Peyer's patch (tissue), 4 donors: Measurements from ENCODE around the gene RGS19.

Experiments
- POLR2A ChIP-seq, 2 donors: fragments of 450-650 bp; IDR thresholded peaks; one replicate each; pipeline ENCODE4 v1.5.1; 2017; ENCODE audit warnings: antibody characterized with exemption in 2 of 2, mild to moderate bottlenecking in 2 of 2, moderate library complexity in 2 of 2
- TF ChIP-seq, protein P1 (sequence below), 6 experiments: fragments of 450-650 bp in 4 of 6; fragments of 200-600 bp in 2 of 6; sonication (generic) in 1 of 6; IDR thresholded peaks; one replicate each; pipeline ENCODE4 v1.5.1; 2017 to 2019; ENCODE audit warnings: antibody characterized with exemption in 6 of 6, mild to moderate bottlenecking in 3 of 6, moderate library complexity in 1 of 6

DNA sequence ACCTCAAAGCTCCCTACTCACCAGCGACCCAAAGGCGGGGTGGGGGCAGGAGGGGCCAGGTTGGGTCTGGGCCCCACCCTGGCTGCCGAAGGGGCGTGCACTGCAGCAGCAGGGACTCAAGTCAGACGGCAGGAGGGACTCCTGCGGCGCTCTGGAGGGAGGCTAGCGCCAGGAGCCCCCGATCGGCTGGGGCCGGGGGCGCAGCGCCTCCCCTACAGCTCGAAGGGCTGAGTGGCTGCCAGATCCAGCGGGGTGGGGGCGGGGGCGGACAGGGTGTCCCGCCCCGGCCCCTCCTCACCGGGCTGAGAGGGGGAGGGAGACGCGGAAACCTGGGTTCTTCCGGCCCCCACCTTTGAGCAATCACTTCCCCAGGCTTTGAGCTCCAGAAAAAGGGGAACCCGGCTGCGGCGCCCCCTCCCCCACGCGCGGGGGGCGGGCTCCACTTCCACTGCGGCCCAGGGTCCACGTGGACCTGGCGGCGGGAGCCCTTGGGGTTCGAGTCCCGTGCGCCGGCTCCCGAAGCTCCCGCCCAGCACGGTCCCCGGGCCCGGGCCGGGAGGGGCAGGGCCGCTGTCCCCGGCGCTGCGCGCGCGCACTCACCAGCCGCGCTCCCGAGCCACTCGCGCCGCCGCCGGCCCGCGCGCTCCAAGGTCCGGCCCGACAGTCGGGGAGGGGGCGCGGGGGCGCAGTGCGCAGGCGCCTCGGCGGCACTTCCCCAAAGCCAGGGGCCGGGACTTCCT, at the start of gene RGS19:
- TF ChIP-seq POLR2A (IDR thresholded peaks at IDR 0.05) = no peak
- TF ChIP-seq, protein P1, sequence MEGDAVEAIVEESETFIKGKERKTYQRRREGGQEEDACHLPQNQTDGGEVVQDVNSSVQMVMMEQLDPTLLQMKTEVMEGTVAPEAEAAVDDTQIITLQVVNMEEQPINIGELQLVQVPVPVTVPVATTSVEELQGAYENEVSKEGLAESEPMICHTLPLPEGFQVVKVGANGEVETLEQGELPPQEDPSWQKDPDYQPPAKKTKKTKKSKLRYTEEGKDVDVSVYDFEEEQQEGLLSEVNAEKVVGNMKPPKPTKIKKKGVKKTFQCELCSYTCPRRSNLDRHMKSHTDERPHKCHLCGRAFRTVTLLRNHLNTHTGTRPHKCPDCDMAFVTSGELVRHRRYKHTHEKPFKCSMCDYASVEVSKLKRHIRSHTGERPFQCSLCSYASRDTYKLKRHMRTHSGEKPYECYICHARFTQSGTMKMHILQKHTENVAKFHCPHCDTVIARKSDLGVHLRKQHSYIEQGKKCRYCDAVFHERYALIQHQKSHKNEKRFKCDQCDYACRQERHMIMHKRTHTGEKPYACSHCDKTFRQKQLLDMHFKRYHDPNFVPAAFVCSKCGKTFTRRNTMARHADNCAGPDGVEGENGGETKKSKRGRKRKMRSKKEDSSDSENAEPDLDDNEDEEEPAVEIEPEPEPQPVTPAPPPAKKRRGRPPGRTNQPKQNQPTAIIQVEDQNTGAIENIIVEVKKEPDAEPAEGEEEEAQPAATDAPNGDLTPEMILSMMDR (IDR thresholded peaks at IDR 0.05) = no peak
